Sciatic nerve (tissue), 2 donors: Measurements from ENCODE around the gene TEAD4. TPM values are rescaled to one million over a fixed set of nuclear protein-coding genes. Genes with fewer than 3 reads are reported as not detected.

Source experiments
- ATAC-seq: fragments of 200-7000 bp; cut with Tn5 transposase; one replicate; pipeline ENCODE4 v1.9.1; 2020; ENCODE audit warnings: mild to moderate bottlenecking, moderate library complexity
- DNase-seq: peaks from one replicate; pipeline ENCODE4 v3.0.0-alpha.2; 2020; ENCODE audit warnings: low spot score
- intact Hi-C: fragments of 100-400 bp; cut with DNase I; formaldehyde crosslinking; loops from one replicate; pipeline ENCODE4 v1.14.2; 2022
- total RNA-seq: library from RNA; stranded (reverse); fragmentation: NEBNext Ultra II Directional; extraction: Animal tissue kit (Norgen Biotek cat#: 25700); gene quantifications from one replicate; pipeline ENCODE4 v1.2.1, GENCODE V29; 2021
- donor health status: DM: no; HTN: no; CAD: no.
- donor health status: DM: no; HTN: no; CAD: no.

The TEAD4 gene
- total RNA-seq, 1 donor from 2014 or later: 30.1 TPM

DNA sequence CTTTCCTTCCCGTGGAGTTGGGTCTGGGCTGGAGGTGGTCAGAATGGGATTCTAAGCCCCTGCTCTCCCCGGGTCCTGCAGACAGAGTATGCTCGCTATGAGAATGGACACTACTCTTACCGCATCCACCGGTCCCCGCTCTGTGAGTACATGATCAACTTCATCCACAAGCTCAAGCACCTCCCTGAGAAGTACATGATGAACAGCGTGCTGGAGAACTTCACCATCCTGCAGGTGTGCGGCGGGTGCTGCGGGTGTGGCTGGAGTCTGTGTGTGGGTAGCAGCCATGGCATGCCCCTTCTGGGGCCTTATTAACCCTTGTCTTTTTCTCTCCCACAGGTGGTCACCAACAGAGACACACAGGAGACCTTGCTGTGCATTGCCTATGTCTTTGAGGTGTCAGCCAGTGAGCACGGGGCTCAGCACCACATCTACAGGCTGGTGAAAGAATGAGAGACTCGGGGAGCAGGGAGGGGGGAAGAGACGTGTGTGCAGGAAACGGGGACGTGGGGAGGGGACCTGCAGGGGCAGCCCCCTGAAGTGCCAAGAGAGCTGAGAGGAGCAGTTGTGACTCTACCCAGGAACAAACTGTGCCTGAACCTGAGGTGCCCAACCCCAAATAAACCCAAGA is 80.9 kb downstream of the TEAD4 start:
- ATAC-seq: no peak
- DNase-seq: no peak
- intact Hi-C loops: no loop called here

DNA sequence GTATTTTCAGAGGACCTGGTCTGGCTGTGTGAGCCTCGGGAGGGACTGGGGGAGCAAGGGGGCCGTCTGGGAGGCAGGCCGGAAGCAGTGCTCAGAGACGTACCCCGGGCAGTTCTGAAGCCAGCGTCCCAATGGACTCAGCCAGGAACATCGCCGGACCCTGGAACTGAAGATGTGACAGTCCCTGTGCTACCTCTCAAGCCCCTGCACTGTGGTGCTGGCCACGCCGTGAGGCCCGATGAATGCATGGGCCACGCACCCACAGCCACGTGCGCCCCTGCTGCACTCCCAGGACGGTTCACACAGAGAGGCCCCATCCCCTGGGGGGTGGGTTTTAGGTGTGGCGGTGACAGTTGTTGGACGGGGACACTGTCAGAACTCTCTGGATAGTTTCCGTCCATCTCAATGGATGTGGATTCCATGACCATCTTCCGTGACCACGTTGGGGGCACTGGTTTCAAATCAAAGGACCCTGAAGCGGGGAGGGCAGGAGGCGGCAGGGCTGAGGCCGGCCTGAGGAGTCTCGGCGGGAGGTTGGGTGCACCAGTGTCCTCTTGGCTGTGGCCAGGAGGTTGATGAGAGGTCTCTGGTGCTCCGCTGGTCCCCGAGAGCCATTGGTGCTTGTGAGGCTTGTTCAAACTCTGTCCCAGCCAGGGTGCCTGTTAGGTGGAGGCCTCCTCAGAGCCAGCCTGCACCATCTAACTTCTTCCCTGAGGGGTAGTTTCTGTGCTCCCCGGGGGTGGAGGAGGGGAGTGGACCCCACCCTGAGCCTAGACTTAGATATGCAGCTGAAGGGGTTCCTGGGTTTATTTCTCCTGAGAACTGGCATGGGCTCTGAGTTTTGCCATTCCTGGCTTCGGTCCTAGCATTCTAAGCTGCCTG is 81.7 kb downstream of the TEAD4 start:
- intact Hi-C loops: no loop called here
- no peak for ATAC-seq
- DNase-seq: no peak

DNA sequence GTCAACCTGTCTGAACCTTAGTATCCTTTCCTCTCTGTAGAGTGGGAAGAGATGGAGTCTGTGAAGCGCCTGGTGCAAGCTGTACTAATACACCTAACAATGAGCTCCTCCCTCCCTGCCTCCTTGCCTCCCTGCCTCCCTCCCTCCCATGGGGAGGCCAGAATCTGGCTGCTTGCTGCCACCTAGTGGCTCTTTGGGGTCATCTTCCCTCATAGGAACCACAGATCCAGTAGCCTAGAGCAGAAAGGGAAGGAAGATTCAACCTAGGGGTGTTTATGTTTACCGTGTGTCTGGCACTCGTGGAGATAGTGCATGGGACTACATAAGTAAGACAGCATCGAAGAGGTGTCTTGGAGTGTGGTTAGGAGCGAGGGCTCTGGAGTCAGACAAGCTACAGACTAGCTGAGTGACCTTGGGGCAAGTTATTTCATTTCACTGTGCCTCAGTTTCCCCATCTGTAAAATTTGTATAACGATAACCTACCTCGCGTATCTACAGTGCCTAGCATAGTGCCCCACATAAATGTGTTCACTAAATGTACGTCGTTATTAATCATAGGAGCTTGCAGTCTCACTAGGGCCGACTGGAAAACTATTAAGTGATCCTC is 82.5 kb downstream of the TEAD4 start:
- ATAC-seq: peak; percentile 77
- intact Hi-C loops: no loop called here
- DNase-seq: peak; percentile 77

DNA sequence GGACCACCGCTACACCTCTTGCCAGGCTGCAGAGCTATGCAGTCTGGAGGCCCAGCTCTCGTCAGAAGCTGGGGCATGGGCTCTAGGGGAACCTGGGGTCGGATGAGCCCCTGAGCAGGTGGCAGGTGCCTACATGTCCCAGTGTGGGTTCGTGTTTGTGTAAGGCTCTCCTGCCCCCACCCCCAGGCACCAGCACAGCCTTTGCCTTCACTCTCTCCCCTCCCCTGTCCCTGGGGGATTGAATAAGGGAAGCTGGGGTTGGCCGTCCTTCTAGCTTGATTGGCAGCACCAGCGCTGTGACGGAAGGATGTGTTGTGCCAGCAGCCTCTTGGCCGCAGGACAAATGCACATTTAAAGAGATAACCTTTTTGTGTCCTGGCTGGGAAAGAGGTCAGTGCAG is 83.2 kb downstream of the TEAD4 start:
- ATAC-seq (no peak), DNase-seq (no peak)
- intact Hi-C loops: no loop called here

DNA sequence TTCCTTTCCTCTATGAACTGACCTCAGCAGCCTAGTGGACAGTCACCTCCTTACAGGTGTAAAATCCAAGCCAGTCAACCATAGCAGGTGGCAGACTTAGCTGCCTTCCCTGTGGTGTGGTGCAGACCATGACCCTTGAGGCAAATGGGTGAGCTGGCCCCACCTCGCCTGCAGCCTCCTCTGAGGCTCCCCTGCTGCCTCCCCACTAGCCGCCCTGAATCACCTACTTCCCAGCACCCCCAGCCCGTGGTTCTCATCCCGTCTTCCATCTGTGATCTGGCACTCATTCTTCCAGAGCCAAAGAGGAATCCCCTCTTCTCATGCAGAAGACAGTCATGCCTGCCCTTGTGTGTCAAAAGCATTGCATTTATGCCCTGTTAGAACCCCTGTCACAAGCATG is 83.6 kb downstream of the TEAD4 start:
- DNase-seq: no peak
- ATAC-seq: no peak
- intact Hi-C loops: no loop called here

DNA sequence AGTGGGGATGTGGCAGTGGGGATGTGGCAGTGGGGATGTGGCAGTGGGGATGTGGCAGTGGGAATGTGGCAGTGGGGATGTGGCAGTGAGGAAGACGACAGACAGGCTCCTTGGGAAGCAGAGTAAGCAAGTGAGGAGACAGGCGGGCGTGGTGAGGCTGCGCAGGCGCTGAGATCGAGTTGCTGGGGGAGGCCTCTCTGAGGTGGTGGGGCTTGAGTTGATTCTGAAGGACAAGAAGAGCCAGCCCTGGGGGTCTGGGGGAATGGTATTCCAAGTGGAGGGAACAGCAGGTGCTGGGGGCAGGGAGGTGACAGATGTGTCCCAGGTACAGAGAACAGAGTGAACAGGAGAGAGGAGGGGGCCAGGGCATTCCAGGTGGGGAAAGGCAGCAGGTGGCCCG is 84.2 kb downstream of the TEAD4 start:
- intact Hi-C loops: no loop called here
- ATAC-seq (no peak), DNase-seq (no peak)

DNA sequence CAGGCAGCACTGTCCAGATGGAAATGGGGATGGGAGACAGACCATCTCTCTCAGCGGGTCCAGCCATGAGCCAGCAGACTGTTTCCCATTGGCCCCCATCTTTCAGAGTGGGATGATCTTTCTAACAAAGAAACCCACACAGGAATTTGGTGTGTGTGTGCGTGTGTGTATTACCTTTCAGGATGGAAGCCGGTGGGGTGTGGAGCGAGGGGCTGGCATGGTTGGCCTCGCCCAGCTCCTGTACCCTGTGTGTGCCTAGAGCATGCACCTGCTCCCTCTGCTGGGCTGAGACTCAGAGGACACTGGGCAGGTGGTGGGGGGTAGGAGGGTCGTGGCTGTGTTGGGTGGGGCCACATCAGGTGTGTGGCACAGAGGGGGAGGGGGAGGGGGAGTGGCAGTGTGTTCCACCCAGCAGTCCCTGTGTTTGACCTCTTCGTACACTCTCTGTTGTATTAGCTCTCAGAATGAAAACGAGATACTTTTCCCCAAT is 85.0 kb downstream of the TEAD4 start:
- DNase-seq: peak; percentile 37
- intact Hi-C loops: no loop called here

DNA sequence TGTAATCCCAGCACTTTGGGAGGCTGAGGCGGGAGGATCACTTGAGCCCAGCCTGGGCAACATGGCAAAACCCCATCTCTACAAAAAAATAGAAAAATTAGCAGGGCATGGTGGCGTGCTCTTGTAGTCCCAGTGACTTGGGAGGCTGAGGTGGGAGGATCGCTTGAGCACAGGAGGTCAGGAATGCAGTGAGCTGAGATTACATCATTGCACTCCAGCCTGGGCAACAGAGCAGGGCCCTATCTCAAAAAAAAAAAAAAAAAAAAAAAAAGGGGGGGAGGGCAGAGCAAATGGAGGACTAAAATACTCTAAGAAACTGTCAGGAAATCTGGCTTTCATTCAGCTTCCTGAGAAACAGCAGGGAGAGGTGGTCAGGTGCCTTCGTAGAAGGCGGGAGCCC is 86.3 kb downstream of the TEAD4 start:
- no peak for ATAC-seq
- DNase-seq: peak; percentile 21
- intact Hi-C loops: no loop called here

More for the DNA sequence above, 85.0 kb downstream of the TEAD4 start:
- ATAC-seq: no peak

DNA sequence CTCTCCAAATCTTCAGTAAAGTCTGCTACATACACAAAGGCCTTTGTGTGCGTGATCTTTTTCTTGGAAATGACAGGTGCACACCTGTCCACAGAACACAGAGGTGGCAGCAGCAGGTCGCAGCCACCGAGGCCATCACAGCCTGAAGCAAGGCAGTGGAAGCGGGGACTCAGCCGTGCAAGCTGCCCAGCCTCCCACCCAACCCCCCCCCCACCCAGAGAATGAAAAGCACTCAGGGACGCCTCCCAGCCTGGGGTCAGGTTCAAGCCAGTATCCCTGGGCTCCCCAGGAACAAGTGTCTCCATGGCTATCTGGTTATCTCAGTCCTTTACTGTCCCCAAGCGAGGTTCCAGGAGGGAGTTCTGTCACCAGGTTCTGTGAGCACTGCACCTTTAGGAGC is 86.8 kb downstream of the TEAD4 start:
- DNase-seq (peak; percentile 38), ATAC-seq (no peak)
- intact Hi-C loops: no loop called here

DNA sequence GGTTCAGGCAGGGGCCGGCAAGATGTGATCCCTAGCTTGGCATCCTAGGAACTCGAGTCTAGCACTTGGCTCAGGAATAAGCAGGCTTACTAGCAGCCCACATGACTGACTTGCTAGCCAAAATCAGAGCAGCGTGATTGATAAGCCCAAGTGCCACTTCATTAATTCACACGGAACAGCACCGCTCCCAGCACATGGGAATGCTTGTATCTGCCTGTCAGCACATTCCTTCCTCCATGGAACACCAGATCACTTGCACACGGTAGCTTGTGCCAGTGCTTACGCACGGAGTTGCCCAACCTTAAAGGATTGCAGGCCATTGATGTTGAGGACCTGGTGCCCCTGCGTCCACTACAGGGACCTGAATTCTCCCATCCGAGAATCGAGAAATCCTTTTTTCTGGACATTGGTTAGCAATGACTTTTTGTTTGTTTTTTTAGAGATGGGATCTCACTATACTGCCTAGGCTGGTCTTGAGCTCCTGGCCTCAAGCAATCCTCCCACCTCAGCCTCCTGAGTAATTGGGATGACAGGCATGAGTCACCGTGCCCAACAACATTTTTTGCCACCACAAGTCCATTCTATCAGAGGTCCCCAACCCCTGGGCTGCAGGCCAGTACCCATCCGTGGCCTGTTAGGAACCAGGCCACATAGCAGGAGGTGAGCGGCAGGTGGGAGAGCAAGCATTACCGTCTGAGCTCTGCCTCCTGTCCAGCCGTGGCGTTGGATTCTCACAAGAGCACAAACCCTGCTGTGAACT is 87.4 kb downstream of the TEAD4 start:
- intact Hi-C loops: no loop called here
- no peak for ATAC-seq
- DNase-seq: peak; percentile 28

DNA sequence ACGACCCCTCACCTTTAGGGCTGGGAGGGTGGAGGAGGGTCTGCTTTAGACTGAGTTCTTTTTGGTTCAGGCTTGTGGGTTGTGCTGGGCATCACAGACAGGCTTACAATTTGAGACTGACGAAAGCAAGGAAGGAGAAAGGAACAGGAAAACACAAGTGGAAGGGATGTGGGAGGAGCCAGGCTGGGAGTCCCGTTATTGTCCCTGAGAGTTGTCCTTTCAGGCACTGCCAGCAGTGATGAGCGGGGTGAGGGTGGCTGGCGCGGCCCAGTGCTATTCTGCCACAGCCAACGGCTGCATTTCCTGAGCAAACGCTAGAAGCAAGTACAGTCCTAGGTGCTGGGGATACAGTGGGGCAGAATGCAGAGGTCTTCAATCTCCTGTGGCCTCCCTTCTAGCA is 88.8 kb downstream of the TEAD4 start:
- intact Hi-C loops: no loop called here
- DNase-seq (no peak), ATAC-seq (no peak)

DNA sequence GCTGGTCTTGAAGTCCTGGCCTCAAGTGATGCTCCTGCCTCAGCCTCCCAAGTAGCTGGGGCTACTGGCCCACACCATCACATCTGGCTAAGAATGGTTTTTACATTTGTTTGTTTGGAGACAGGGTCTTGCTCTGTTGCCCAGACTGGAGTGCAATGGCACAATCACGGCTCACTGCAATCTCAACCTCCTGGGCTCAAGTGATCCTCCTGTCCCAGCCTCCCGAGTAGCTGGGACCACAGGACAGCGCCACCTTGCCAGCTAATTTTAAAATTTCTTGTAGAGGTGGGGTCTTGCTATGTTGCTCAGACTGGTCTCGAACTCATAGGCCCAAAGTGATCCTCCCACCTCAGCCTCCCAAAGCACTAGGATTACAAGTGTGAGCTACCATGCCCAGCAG is 89.3 kb downstream of the TEAD4 start:
- intact Hi-C loops: no loop called here
- peak; percentile 31 for DNase-seq

DNA sequence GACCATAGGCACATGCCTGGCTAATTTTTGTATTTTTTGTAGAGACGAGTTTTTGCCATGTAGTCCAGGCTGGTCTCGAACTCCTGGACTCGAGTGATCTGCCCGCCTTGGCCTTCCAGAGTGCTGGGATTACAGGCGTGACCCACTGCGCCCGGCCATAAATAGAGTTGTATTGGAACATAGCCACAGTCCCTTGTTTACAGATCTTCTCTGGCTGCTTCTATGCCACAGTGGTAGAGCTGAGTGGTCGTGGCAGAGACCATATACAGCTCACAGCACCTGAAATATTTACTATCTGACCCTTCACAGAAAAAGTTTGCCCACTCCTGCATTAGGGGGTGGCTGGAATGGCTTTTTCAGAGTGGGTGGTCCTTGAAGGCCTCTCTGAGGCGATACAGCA is 90.0 kb downstream of the TEAD4 start:
- intact Hi-C loops: no loop called here
- DNase-seq: no peak
- no peak for ATAC-seq

More for the DNA sequence above, 89.3 kb downstream of the TEAD4 start:
- no peak for ATAC-seq

DNA sequence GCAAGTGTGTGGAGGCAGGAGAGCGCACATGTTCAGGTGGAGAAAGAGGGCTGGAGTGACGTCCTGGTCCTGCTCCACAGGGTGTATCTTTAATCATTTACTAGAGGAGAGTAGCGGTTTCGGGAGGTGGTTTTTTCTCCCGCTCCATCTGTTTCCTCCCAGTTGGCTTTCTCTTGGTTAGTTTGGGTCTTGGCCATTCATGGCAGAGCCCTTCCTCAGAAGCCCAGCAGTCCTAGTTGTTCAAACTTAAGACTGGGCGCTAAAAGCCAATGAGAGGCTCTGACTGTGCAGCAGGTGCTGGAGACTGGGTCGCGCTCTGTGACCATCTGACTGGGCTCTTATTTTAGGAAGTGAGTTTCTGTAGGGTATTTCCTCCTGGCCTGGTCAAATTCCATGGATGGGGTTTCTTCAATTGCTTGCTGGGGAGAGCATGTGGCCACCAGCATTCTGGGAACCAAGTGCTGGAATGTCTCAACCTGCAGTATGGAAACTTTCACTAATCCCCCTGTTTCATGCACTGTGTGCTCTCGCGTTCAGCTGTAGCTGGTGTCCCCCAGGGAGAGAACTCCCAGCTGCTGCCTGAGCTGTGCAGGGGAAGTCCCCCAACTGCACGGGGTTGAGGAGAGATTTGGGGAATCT is 90.5 kb downstream of the TEAD4 start:
- ATAC-seq: no peak
- no peak for DNase-seq
- intact Hi-C loops: no loop called here

DNA sequence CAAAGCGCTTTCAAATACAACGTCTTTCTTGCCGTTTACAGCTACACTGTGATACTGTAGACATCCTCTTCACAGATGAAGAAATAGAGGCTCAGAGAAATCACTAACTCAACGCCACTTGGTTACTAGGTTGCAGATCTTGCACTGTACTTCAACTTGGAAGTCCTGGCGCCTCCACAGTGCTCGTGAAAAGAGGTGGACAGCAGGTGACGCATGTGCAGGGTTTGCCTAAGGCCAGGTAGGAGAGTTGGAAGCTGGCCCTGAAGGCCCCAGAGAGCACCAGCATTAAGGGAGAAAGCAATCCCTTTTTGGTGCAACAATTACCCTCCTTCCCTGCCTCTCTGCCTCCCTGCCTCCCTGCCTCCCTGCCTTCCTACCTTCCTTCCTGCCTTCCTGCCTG is 95.2 kb downstream of the TEAD4 start:
- intact Hi-C loops: no loop called here
- ATAC-seq (peak; percentile 5), DNase-seq (no peak)

DNA sequence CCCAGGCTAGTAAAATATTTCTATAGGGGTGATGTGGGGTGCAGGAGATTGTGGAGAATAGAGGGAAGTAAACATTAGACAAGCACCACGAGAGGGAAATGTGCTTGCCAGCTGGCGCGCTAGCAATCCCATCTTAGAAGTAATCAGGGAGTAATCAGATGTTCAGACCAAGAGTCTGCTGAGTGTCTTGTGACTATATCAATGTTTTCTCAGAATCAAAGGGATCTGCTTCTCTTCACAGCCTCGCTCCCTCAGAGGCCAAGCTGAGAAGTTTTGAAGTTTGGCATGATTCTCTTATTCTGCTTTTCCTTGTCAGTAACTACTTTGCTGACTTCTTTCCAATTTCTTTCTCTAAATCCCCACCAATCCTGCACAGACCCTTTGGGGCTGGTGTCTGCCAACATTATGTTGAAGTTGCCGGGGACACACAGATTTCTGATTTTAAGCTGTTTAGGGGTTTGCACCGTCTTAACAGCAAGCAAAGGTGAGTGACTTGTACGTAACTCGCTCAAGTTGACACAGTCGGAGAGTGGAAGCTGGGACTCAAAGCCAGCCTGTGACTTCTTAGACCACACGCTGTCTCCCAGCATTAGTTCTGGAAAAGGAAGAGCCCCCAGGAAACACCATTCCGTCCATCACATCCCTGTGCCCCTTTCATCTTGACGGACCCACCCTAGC is 96.0 kb downstream of the TEAD4 start:
- intact Hi-C loops: no loop called here
- peak; percentile 76 for DNase-seq
- ATAC-seq: peak; percentile 95

DNA sequence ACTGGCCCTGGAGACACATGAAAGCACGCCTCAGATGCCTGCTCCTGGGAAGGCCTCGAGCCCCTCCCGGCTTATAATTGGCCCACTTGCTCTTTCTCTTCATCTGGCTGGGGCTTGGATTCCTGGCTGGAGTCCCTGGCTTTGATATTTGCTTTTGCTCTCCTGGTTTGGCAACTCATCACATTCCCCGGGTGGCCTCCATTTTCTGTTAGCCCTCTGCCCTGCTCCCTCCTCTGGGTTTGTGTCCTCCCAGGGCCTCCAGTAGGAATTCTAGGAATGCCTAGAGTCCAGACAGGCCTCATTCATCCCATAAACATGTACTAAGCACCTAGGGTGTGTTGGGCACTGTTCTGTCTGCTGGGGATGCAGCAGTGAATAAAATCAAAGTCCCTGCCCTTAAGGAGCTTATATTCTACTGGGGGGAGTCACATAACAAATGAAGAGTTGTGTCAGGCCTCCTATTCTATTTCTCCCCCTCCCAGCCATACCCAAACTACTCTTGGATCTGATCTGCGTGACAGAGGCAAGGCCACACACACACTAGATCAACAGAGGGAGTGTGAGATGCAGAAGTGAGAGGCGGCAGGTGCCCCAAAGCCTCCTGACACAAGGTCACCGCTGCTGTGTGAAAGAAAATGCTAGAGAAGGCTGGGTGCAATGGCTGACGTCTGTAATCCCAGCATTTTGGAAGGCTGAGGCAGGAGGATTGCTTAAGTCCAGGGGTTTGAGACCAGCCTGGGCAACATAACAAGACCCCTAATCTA is 96.7 kb downstream of the TEAD4 start:
- DNase-seq (no peak), ATAC-seq (peak; percentile 60)
- intact Hi-C loops: no loop called here

DNA sequence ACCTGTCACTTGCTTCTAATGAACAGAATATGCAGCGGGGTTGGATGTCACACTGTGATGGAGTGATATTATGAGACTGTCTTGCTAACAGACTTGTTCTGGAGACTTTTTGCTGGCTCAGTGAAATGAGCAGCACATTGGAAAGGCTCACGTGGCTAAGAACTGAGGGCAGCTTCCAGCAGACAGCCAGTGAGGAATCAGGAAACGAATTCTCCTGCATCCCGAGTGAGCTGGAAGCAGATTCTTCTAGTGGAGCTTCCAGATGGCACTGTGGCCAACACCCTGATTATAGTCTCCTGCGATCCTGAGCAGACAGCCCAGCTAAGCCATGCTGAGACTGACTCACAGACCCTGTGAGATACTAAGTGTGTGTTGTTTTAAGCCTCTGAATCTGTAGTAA is 101.9 kb downstream of the TEAD4 start:
- DNase-seq (no peak), ATAC-seq (peak; percentile 36)
- intact Hi-C loops: no loop called here
